Hepatocyte (in vitro differentiated cells): ENCODE measurements around the gene SPINK14. TPM values are rescaled to one million over a fixed set of nuclear protein-coding genes. Genes with fewer than 3 reads are reported as not detected.

ENCODE experiments used
- DNase-seq: peaks from one replicate; pipeline ENCODE4 v3.0.0-alpha.2; 2016; ENCODE audit warnings: low spot score
- H2AFZ ChIP-seq: fragments of 200-600 bp; sonication (generic); 2 replicates; pipeline ENCODE4 v1.6.0; 2016; ENCODE audit warnings: antibody characterized with exemption, mild to moderate bottlenecking
- H3K27ac ChIP-seq: fragments of 200-600 bp; sonication (generic); 2 replicates; pipeline ENCODE4 v1.5.1; 2016; ENCODE audit warnings: mild to moderate bottlenecking
- H3K27me3 ChIP-seq: fragments of 200-600 bp; sonication (generic); 2 replicates; pipeline ENCODE4 v1.6.1; 2016
- H3K36me3 ChIP-seq: fragments of 200-600 bp; sonication (generic); replicated peaks from 2 replicates; pipeline ENCODE4 v1.5.1; 2016; ENCODE audit warnings: low read depth; ENCODE audit not compliant: insufficient read depth
- H3K4me1 ChIP-seq: fragments of 200-600 bp; sonication (generic); 2 replicates; pipeline ENCODE4 v1.5.1; 2016; ENCODE audit warnings: mild to moderate bottlenecking, moderate library complexity; ENCODE audit not compliant: insufficient read depth
- H3K4me2 ChIP-seq: fragments of 200-600 bp; sonication (generic); 2 replicates; pipeline ENCODE4 v1.6.0; 2016
- H3K4me3 ChIP-seq: fragments of 200-600 bp; sonication (generic); 2 replicates; pipeline ENCODE4 v1.5.1; 2016; ENCODE audit warnings: mild to moderate bottlenecking
- H3K79me2 ChIP-seq: fragments of 200-600 bp; sonication (generic); 2 replicates; pipeline ENCODE4 v1.6.0; 2017; ENCODE audit warnings: mild to moderate bottlenecking
- H3K9me2 ChIP-seq: fragments of 200-600 bp; sonication (generic); replicated peaks from 2 replicates; pipeline ENCODE4 v1.6.0; 2017; ENCODE audit warnings: mild to moderate bottlenecking; ENCODE audit not compliant: insufficient read depth
- H3K9me3 ChIP-seq: fragments of 200-600 bp; sonication (generic); 2 replicates; pipeline ENCODE4 v1.5.1; 2016; ENCODE audit warnings: low read depth, mild to moderate bottlenecking
- H4K20me1 ChIP-seq: fragments of 200-600 bp; sonication (generic); 2 replicates; pipeline ENCODE4 v1.6.0; 2016; ENCODE audit warnings: mild to moderate bottlenecking; ENCODE audit not compliant: insufficient read depth, poor library complexity, severe bottlenecking
- CTCF ChIP-seq: fragments of 200-600 bp; sonication (generic); IDR thresholded peaks from 2 replicates; pipeline ENCODE4 v1.5.1; 2016; ENCODE audit warnings: antibody characterized with exemption, mild to moderate bottlenecking; ENCODE audit not compliant: poor library complexity
- EZH2 ChIP-seq: fragments of 200-600 bp; sonication (generic); IDR thresholded peaks from 2 replicates; pipeline ENCODE4 v1.6.1; 2016; ENCODE audit warnings: antibody characterized with exemption, mild to moderate bottlenecking, borderline replicate concordance
- EZH2phosphoT487 ChIP-seq: fragments of 200-600 bp; sonication (generic); IDR thresholded peaks from one replicate; pipeline ENCODE4 v1.6.1; 2018; ENCODE audit warnings: antibody characterized with exemption, mild to moderate bottlenecking, low read depth, moderate library complexity; ENCODE audit not compliant: unreplicated experiment, severe bottlenecking
- WGBS: methylation state at CpG from one replicate; pipeline ENCODE4 v1.1.6; 2016; ENCODE audit warnings: low lambda C conversion rate; ENCODE audit errors: missing lambda C conversion rate; 5-methylcytosine and 5-hydroxymethylcytosine counted together
- polyA plus RNA-seq: library from polyadenylated mRNA; unstranded; fragments of >200 nt; fragmentation: Nextera tagmentation; extraction: Ambion mirVana; gene quantifications from 2 replicates; pipeline ENCODE4 v1.2.1, GENCODE V29; 2016
- total RNA-seq: library from RNA; depleted of rRNA; stranded (reverse); fragments of >200 nt; gene quantifications from 2 replicates; pipeline ENCODE4 v1.2.3, GENCODE V29; 2014

The SPINK14 gene
- total and polyA plus RNA-seq, 2 experiments from 2014 or later: not detected

- no peaks in the 10 kb centered on the region for H4K20me1 ChIP-seq
- H3K79me2 ChIP-seq: no peaks in the 10 kb centered on the region
- no peaks in the 10 kb centered on the region for H3K9me3 ChIP-seq
- no peak overlapping the region for H2AFZ ChIP-seq
- H3K4me2 ChIP-seq: no peak overlapping the region
- no peak overlapping the region for H3K27ac ChIP-seq
- H3K27me3 ChIP-seq: no peaks in the 10 kb centered on the region
- DNase-seq: no peak
- no peaks in the 10 kb centered on the region for H3K36me3 ChIP-seq
- WGBS: 85% methylated on average over 2 of the region's 2 CpGs
- no peaks in the 10 kb centered on the region for H3K9me2 ChIP-seq
- no peak for TF ChIP-seq CTCF
- no peak for TF ChIP-seq EZH2
- no peak for TF ChIP-seq EZH2phosphoT487
- no peaks in the 10 kb centered on the region for H3K4me1 ChIP-seq
- H3K4me3 ChIP-seq: no peak overlapping the region
Observed at GRCh38 chr5:148201151-148201550, 32.8 kb downstream of the SPINK14 start.

GRCh38 chr5:148202531-148203203 is 34.3 kb downstream of the SPINK14 start, which contains the start of gene SPINK6:
TSS of gene SPINK6 (plus strand) at chr5:148203042. CDS start at chr5:148203097, 55 bp downstream.
- Histone ChIP-seq H3K9me3 (no peaks in the 10 kb centered on the region), H3K4me2 (no peak within 1 kb of the TSS), H3K4me3 (no peak within 1 kb of the TSS), H3K4me1 (no peaks in the 10 kb centered on the region), H3K36me3 (no peaks in the 10 kb centered on the region), H3K9me2 (no peaks in the 10 kb centered on the region), H3K27ac (no peak within 1 kb of the TSS), H3K79me2 (no peaks in the 10 kb centered on the region), H2AFZ (no peak within 1 kb of the TSS), H3K27me3 (no peaks in the 10 kb centered on the region), H4K20me1 (no peaks in the 10 kb centered on the region)
- WGBS: 91% methylated on average over 2 of the region's 2 CpGs
- no peak for DNase-seq
- TF ChIP-seq EZH2: no peak
- TF ChIP-seq CTCF: no peak
- no peak for TF ChIP-seq EZH2phosphoT487

- Histone ChIP-seq H3K4me2 (no peak overlapping the region), H3K79me2 (no peaks in the 10 kb centered on the region), H3K4me1 (no peaks in the 10 kb centered on the region), H3K36me3 (no peaks in the 10 kb centered on the region), H2AFZ (no peak overlapping the region), H4K20me1 (no peaks in the 10 kb centered on the region), H3K27ac (no peak overlapping the region), H3K27me3 (no peaks in the 10 kb centered on the region), H3K9me2 (no peaks in the 10 kb centered on the region), H3K4me3 (no peak overlapping the region), H3K9me3 (no peaks in the 10 kb centered on the region)
- no peak for DNase-seq
- TF ChIP-seq EZH2: no peak
- TF ChIP-seq CTCF: no peak
- TF ChIP-seq EZH2phosphoT487: no peak
- 84% methylated on average over 4 of the region's 4 CpGs for WGBS
Observed at GRCh38 chr5:148205044-148205806, 36.9 kb downstream of the SPINK14 start.
